RPMI7951 (cell line): ENCODE measurements around the gene NEBL. TPM values are rescaled to one million over a fixed set of nuclear protein-coding genes. Genes with fewer than 3 reads are reported as not detected.

ENCODE experiments used
- DNase-seq: peaks from one replicate; pipeline ENCODE4 v3.0.0-alpha.2; 2012; ENCODE audit warnings: low read depth
- total RNA-seq: library from RNA; depleted of rRNA; stranded (reverse); fragments of >200 nt; shearing (Covaris generic); gene quantifications from 2 replicates; pipeline ENCODE4 v1.2.3, GENCODE V29; 2014

The NEBL gene
- total RNA-seq, 1 experiment from 2014 or later: under 0.01 TPM

GRCh38 chr10:20901110-20901509, 4.0 kb upstream of the NEBL start:
- DNase-seq: no peak

GRCh38 chr10:20898866-20899535, 1.9 kb upstream of the NEBL start:
- no peak for DNase-seq

- DNase-seq: no peak
Observed at GRCh38 chr10:20893297-20893696, 3.8 kb downstream of the NEBL start.

- DNase-seq: no peak
Observed at GRCh38 chr10:20892796-20893195, 4.3 kb downstream of the NEBL start.

- no peak for DNase-seq
Observed at GRCh38 chr10:20892011-20892585, 5.0 kb downstream of the NEBL start.

- peak; percentile 3 for DNase-seq
Observed at GRCh38 chr10:20891338-20891714, 5.8 kb downstream of the NEBL start.

GRCh38 chr10:20890491-20891337, 6.4 kb downstream of the NEBL start:
- peak; percentile 9 for DNase-seq

GRCh38 chr10:20890009-20890408, 7.1 kb downstream of the NEBL start:
- no peak for DNase-seq

- peak; percentile 6 for DNase-seq
Observed at GRCh38 chr10:20888620-20889330, 8.3 kb downstream of the NEBL start.

GRCh38 chr10:20887706-20888555, 9.2 kb downstream of the NEBL start:
- DNase-seq: no peak

GRCh38 chr10:20885678-20886077, 11.4 kb downstream of the NEBL start:
- no peak for DNase-seq

GRCh38 chr10:20883552-20883951, 13.6 kb downstream of the NEBL start:
- DNase-seq: no peak

- no peak for DNase-seq
Observed at GRCh38 chr10:20882091-20882490, 15.0 kb downstream of the NEBL start.

- no peak for DNase-seq
Observed at GRCh38 chr10:20879136-20879535, 18.0 kb downstream of the NEBL start.

- DNase-seq: peak; percentile 44
Observed at GRCh38 chr10:20877986-20878983, 18.8 kb downstream of the NEBL start.

GRCh38 chr10:20877554-20877953, 19.6 kb downstream of the NEBL start:
- DNase-seq: peak; percentile 73

- DNase-seq: no peak
Observed at GRCh38 chr10:20874261-20874660, 22.9 kb downstream of the NEBL start.

- no peak for DNase-seq
Observed at GRCh38 chr10:20871970-20872369, 25.1 kb downstream of the NEBL start.

GRCh38 chr10:20870834-20871233, 26.3 kb downstream of the NEBL start:
- no peak for DNase-seq

GRCh38 chr10:20863008-20863407, 34.1 kb downstream of the NEBL start:
- no peak for DNase-seq
